ENCODE results near the gene IMMP2L.
"Not testable (repeated sequence)": the region's sequence is repeated elsewhere in the genome, so short reads cannot be mapped to it uniquely, and the experiment has no call there.

The IMMP2L gene

GRCh38 chr7:110750931-110751605, 811.2 kb downstream of the IMMP2L start:
- no peak for DNase-seq (ENCODE audit: low read depth in 2 of 2)

DNA sequence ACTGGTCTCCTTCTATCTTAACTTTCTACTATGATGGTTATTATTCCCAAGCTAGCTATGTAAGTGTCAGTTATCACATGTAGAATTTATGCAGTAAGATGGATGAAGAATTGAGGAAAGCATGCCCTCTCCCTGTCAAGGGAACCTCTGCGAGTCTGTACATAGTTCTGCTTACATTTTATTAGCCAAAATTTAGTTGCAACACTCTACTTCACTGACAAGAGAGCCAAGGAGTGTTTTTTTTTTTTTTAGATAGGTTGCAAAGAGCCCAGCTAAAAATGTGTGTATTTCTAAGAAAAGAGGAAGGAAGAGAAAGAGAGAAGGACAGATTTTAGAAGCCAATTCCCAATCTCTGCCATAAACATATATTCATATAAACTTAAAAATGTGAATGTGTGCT, 829.1 kb downstream of the IMMP2L start:
- no peak for DNase-seq (ENCODE audit: low read depth in 2 of 2)

DNA sequence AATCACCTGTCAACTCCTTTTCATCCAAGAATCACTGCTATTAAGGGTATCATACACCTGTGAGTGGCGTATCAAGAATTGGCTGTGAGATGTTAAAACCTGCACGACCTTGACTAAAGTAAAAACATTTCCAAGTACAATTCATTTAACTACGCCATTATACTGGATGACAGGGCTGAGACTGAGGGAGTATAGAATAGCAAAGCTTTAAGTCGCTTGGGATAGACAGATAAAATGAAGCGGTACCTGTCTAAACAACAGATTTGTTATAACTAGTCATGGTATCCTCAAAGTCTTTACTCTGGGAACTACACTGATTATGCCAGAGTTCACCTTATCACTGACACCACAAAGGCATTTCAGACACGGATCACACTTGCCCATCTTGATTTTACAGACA, 837.5 kb downstream of the IMMP2L start:
- no peak for DNase-seq (ENCODE audit: low read depth in 2 of 2)

GRCh38 chr7:110721395-110721794, 840.9 kb downstream of the IMMP2L start:
- no peak for DNase-seq (ENCODE audit: low read depth in 2 of 2)

GRCh38 chr7:110720626-110721025, 841.7 kb downstream of the IMMP2L start:
- DNase-seq (ENCODE audit: low read depth in 2 of 2): no peak

GRCh38 chr7:110719741-110720140, 842.6 kb downstream of the IMMP2L start:
- DNase-seq (ENCODE audit: low read depth in 2 of 2): no peak

- no peak for DNase-seq (ENCODE audit: low read depth in 2 of 2)
Observed at GRCh38 chr7:110718503-110719205, 843.6 kb downstream of the IMMP2L start.

DNA sequence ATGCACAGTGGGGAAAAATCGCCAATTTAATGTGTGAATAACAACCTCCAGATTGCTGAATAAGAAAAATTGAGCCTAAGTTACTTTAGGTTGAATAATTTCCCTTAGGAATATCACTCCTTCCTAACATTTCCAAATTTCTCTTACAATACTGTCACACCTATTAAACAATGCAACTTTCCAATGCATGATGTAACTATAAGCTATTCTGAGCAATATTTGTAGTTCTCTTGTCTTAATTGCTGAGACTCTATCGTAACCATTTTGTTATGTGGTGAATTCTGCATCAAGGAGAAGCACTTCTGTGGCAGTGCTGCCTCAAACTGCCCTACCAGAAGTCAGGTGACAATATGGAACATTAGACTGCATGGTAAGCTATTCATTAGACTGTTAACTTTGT, 858.1 kb downstream of the IMMP2L start:
- no peak for DNase-seq (ENCODE audit: low read depth in 2 of 2)

GRCh38 chr7:110698576-110698975, 863.7 kb downstream of the IMMP2L start:
- DNase-seq (ENCODE audit: low read depth in 2 of 2): no peak

DNA sequence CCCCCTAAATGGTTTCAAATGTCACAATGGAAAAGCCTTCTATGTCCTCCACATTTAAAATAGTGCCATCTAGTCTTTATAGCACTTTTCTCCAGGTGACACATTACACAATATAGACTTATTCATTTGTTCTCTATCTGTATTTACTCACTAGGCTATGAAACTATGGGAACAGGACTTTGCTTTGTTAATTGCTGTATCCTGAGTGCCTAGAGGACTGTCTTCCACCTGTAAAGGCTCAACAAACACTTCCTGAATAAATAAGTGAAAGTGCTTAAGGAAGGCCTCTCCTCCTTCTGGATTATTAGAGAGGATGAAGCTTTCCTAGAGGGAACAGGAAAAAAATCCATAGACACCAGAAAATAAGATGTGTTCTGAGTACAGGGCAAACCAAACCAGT, 868.9 kb downstream of the IMMP2L start:
- no peak for DNase-seq (ENCODE audit: low read depth in 2 of 2)

DNA sequence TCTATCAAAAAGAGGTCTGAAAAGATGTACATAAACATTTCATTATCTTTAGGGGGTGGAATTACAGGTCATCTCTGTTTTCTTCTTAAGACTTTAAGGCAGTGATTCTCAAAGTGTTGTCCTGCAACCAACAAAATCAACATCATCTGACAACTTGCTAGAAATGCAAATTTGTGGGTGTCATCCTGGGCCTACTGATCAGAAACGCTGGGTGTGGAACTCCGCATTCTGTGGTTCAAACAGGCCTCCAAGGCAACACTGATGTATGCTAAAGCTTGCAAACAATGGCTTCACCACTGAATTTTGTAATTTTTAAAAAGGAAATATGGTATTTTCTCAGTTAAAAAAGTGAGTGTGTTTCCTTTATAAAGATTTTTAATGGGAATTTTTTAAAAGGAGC, 873.4 kb downstream of the IMMP2L start:
- no peak for DNase-seq (ENCODE audit: low read depth in 2 of 2)

DNA sequence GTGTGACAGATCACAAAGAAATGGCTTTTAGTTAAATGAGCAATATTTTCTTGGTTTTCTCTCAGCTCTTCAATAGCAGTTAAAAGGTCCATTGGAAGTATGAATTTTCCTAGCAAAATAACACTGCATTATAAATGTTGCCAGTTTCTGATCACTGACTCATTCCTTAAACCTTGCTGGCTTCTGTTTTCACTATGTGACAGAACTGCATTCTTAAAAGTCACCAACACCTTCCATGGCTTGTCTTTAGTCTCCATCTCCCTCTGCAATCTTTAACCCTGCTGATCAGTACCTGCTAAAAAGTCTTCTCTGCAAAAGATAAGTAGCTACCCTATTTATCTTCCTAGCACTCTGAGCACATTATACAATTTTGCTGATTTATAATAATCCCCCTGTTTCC, 876.4 kb downstream of the IMMP2L start:
- no peak for DNase-seq (ENCODE audit: low read depth in 2 of 2)

DNA sequence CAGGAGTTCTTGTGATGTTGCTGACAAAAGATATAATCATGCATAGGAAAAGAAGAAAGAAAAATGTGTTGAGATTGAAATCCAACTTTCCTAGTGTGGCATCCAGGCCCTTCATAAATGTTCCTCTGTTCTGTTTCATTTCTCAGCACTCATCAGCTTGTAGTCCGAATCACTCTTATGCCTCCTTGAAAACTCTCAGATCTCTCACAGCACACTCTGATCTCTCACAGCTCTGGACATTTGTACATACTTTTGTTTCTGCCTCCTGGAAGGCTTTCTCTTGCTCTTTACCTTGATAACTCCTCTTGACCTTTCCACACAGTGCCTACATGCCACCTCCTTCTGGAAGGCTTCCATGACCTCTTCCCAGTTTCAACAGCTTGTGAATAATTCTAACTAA, 880.4 kb downstream of the IMMP2L start:
- no peak for DNase-seq (ENCODE audit: low read depth in 2 of 2)

DNA sequence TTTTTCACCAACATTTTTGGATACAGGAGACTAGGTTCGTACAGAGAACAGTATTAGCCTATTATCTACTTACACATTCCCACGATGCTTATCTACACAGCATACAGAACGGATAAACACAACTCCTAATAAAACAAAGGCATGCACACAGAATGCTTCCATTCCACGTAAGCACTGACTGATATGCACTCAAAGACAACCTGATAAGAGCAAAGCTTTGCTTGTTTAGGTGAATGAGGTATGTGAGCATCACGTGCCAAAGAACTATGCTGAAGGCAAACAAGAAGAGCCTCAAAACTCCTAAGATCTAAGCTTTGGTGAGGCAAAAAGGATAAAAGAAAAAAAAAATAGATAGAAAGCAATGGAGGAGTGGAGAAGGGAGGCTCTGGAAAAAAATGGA, 884.9 kb downstream of the IMMP2L start:
- DNase-seq (ENCODE audit: low read depth in 2 of 2): no peak

DNA sequence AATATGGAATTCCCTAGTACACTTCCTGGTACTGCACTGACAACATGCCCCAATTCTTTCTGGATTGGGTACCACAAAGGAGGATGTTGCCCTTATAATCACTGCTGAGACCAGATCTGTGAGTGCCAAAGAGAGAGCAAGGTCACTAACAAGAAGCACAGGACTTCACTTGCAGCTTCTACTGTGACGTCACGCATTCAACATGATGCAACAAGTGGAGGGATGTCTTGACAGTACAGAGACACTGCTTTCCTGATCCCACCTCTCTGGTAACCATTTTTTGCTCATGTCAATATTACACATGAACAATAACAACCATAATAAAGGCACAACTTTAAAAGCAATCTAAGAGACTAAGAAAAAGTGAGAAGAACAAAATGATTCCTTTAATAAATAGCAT, 885.5 kb downstream of the IMMP2L start:
- no peak for DNase-seq (ENCODE audit: low read depth in 2 of 2)

DNA sequence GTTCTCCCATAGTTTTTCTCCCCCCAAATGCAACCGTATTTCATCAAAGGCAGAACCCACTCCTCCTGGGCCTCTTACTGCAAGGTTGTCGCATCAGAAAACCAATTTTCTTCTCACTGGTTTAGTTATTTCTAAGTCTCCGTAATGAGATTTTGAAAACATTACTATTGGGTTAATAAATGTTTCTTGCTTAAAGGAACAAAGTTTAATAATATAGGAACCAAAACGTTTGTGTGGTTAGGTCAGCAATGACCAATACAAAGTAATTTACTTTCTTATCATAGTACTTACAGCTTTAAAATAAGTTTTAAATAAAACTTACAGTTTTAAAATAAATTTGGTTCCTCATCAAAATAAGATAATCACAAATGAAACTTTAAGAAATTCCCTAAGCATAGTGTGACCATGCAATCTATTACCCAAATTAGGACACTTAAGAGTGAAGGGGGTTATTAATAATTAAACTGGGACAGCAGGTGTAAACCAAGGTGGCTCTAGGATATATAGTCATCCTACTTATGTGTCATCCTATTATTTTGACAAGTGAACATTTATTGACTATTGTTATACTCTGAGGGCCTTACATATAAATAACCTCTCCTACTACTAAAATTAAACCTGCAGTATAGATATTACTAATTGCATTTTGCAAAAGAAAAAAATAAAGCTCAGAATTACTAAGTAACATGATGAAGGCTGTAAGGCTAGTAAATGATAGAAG, 886.7 kb downstream of the IMMP2L start:
- no peak for DNase-seq (ENCODE audit: low read depth in 2 of 2)

GRCh38 chr7:110673148-110673547, 889.1 kb downstream of the IMMP2L start:
- no peak for DNase-seq (ENCODE audit: low read depth in 2 of 2)

GRCh38 chr7:110669410-110669809, 892.9 kb downstream of the IMMP2L start:
- DNase-seq (ENCODE audit: low read depth in 2 of 2): no peak

DNA sequence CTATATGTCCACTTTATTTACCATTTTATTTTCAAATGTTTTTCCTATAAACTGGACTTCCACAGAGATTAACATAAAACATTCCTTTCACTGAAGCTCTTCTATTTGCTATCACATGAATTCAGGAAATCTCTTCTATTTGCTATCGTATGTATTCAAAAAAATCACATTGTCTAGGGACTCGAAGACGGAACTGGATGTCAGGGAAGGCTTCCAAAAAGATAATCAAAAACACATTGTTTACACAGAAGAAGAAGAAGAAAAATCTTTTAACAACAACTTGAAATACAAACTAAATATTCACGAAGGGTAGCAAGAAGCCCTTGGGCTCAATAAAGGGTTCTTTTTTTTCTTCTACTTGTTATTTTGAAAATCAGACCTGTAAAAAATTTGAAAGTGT, 897.5 kb downstream of the IMMP2L start:
- DNase-seq (ENCODE audit: low read depth in 2 of 2): no peak

- not testable (repeated sequence) for DNase-seq (ENCODE audit: low read depth in 2 of 2)
Observed at GRCh38 chr7:110660637-110661036, 901.7 kb downstream of the IMMP2L start.

- DNase-seq (ENCODE audit: low read depth in 2 of 2): no peak
Observed at GRCh38 chr7:110650328-110650727, 912.0 kb downstream of the IMMP2L start.

GRCh38 chr7:110647266-110647665, 915.0 kb downstream of the IMMP2L start:
- no peak for DNase-seq (ENCODE audit: low read depth in 2 of 2)

DNA sequence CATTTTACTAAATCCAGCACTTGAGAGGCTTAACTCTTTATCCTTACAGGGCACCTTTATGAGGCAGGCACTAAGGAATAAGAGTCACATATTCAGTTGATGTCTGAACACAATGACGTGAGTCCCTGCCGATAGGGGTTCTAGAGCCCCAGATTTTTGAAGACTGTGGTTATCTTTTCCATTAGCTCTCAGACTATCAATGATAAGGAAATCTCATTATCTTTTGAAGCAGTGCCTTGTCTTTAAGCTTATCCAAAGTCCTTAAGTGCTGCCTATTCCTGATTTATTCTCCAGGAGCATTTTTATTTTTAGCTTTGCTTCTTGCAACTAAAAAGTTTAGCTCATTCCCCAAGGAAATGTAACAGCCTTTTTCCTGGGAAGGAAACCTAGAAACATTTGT, 915.5 kb downstream of the IMMP2L start:
- no peak for DNase-seq (ENCODE audit: low read depth in 2 of 2)

Data from stimulated activated CD8-positive, alpha-beta memory T cell treated with anti-CD3 and anti-CD28 coated beads, Interleukin-15, amount 100 ng/mL, for 4 hours (primary cell).